ENCODE data around the gene GSKIP.
A peak's percentile ranks its signal among the peaks of the same experiment; 100 is the strongest.

GSKIP gene

DNA sequence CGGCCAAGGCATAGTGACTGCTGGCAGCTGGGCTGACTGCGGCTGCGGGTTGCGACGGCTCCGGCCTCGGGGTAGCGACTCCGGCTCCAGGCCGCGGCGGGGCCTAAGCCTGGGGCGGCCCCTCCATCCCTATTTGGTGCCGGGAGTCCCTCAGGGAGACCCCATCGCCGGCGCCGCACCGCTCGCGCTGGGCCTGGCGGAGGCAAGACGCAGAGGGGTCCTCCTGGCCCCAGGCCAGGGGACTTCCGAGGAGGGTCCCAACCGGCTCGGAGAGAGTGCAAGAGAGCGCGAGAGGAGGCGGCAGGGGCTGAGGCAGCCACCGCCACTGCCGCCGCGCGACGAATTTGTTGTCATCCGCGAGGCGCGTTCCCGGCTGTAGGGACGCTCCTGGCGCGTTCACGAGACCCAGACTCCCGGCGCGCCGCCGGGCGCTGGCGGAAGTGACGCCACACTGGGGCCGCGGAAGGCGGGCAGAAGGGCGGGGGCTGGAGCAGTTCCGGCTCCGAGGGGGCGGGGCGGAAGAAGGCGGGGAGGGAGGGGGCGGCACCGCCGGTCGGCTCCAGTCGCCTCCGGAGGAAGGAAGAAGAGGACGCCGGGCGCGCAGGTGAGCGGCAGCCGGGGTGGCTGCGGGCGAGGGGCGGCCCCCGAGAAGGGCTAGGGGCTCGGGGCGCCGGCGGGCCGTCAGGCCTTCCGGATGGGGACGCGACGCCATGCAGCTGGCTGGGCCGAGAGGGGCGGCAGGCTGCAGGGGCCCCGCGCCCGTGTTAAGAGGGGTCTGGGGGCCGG lies at the start of gene GSKIP, which contains the start of gene ATG2B:
Gene GSKIP, plus strand, starts transcription at position 562 of the 786 bp plus-strand sequence. CDS start 18,722 bp downstream, outside the sequence.
Gene ATG2B, minus strand, starts transcription at position 377 of the 786 bp plus-strand sequence. Its CDS starts 365 bp downstream, at position 12.
- DNase-seq: peak; percentile 91 to 96
- TF ChIP-seq CTCF (IDR thresholded peaks at IDR 0.05): no peak
- intact Hi-C loops (cut with DNase I; ENCODE audit: low total_unique reads): loop anchor here (2.0 kb wide), 1 partner anchor 140 kb away; the partner anchor contains the start of gene PAPOLA
- peak within 1 kb of the TSS; percentile 94 to 95 for H3K4me3 ChIP-seq
- no peaks in the 10 kb centered on the region for H3K27me3 ChIP-seq
- H3K27ac ChIP-seq: peak within 1 kb of the TSS; percentile 92
- H3K4me1 ChIP-seq: peaks cover 0 to 45% (median 19%) of the 10 kb centered on the region in 4 donors
- H3K36me3 ChIP-seq: no peaks in the 10 kb centered on the region
- H3K9me3 ChIP-seq: no peaks in the 10 kb centered on the region

- no peaks in the 10 kb centered on the region for H3K27me3 ChIP-seq
- no peak overlapping the region for H3K4me3 ChIP-seq
- peaks cover 72 to 84% (median 78%) of the 10 kb centered on the region in 3 donors for H3K36me3 ChIP-seq
- no peak overlapping the region for H3K27ac ChIP-seq
- H3K4me1 ChIP-seq: no peaks in the 10 kb centered on the region
- intact Hi-C loops (cut with DNase I; ENCODE audit: low total_unique reads): no loop called here
- no peak for TF ChIP-seq CTCF (IDR thresholded peaks at IDR 0.05)
- H3K9me3 ChIP-seq: no peaks in the 10 kb centered on the region
- no peak for DNase-seq
Measured at GRCh38 chr14:96316087-96316486, 47.2 kb upstream of the GSKIP start.

DNA sequence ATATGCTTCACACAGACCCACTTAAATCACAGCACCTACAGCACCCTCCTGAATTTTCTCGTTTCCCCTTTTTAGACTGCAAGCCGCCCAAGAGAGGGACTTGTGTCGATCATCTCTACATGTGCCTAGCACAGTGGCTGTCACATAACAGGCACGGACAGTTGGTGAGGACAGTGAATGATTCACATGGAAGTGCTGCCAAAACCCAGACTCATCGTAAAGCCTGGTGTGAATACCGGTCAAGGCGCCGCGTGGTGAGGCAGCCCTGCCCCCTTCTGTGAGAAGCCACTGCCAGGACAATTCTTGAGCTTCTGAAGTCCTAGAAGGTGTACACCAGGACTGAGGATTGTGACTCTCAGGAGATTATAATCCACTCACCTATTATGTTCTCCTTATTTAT lies 44.5 kb upstream of the GSKIP start:
- no peak for DNase-seq
- Histone ChIP-seq H3K36me3 (peaks cover 68 to 84% (median 78%) of the 10 kb centered on the region in 3 donors), H3K4me1 (no peaks in the 10 kb centered on the region), H3K4me3 (no peak overlapping the region), H3K27me3 (no peaks in the 10 kb centered on the region), H3K27ac (no peak overlapping the region), H3K9me3 (no peaks in the 10 kb centered on the region)
- no peak for TF ChIP-seq CTCF (IDR thresholded peaks at IDR 0.05)
- intact Hi-C loops (cut with DNase I; ENCODE audit: low total_unique reads): no loop called here

GRCh38 chr14:96320605-96321004 lies 42.7 kb upstream of the GSKIP start:
- peaks cover 69 to 84% (median 78%) of the 10 kb centered on the region in 3 donors for H3K36me3 ChIP-seq
- no peak for TF ChIP-seq CTCF (IDR thresholded peaks at IDR 0.05)
- H3K4me3 ChIP-seq: no peak overlapping the region
- H3K4me1 ChIP-seq: no peaks in the 10 kb centered on the region
- H3K9me3 ChIP-seq: no peaks in the 10 kb centered on the region
- H3K27me3 ChIP-seq: no peaks in the 10 kb centered on the region
- no peak overlapping the region for H3K27ac ChIP-seq
- DNase-seq: no peak
- intact Hi-C loops (cut with DNase I; ENCODE audit: low total_unique reads): no loop called here

GRCh38 chr14:96324219-96324618 lies 39.1 kb upstream of the GSKIP start:
- H3K4me3 ChIP-seq: no peak overlapping the region
- H3K27ac ChIP-seq: no peak overlapping the region
- H3K27me3 ChIP-seq: no peaks in the 10 kb centered on the region
- no peaks in the 10 kb centered on the region for H3K9me3 ChIP-seq
- DNase-seq: no peak
- intact Hi-C loops (cut with DNase I; ENCODE audit: low total_unique reads): no loop called here
- H3K36me3 ChIP-seq: peaks cover 65 to 85% (median 72%) of the 10 kb centered on the region in 3 donors
- no peaks in the 10 kb centered on the region for H3K4me1 ChIP-seq
- no peak for TF ChIP-seq CTCF (IDR thresholded peaks at IDR 0.05)

All from tibial artery (tissue), 4 donors.